ENCODE results near the gene GAL3ST1. TPM values are rescaled to one million over a fixed set of nuclear protein-coding genes. Genes with fewer than 3 reads are reported as not detected.

Gene GAL3ST1
- polyA plus RNA-seq, 1 donor from 2014 or later: 1.6 TPM

DNA sequence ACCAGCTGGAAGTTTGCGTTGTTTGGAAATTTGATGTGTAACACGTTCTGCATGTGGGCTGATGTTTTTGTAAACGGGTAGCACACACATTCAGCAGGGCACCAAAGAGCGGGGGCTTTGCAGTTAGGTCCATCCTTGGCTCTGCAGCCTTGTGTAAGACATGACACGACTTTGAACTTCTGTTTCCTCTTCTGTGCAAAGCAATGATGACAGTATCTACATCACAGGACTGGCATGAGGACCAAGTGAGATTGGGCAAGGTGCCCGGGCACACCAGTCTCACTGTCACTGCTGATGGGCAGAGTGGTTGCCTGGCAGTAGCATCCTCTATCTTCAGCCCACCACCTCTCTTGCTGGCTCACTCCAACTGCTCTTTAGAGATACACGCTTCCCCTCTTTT lies 35.8 kb upstream of the GAL3ST1 start:
- Histone ChIP-seq H3K4me3 (ENCODE audit: low read length) (no peak overlapping the region), H3K27ac (ENCODE audit: low read length) (no peak overlapping the region), H2AFZ (ENCODE audit: low read depth, low read length) (no peak overlapping the region), H3K9me2 (ENCODE audit: insufficient read depth, low read length) (no peaks in the 10 kb centered on the region), H3F3A (ENCODE audit: insufficient read depth, low read length, poor library complexity, severe bottlenecking) (no peaks in the 10 kb centered on the region), H3K36me3 (ENCODE audit: insufficient read depth, low read length) (no peaks in the 10 kb centered on the region), H3K79me2 (replicated peaks; ENCODE audit: insufficient read depth, low read length) (peaks cover 11% of the 10 kb centered on the region), H4K20me1 (ENCODE audit: insufficient read depth) (no peaks in the 10 kb centered on the region), H3K9ac (ENCODE audit: low read length) (no peak overlapping the region), H3K9me3 (ENCODE audit: low read length) (no peaks in the 10 kb centered on the region), H3K4me2 (ENCODE audit: low read length) (no peak overlapping the region), H3K27me3 (ENCODE audit: insufficient read depth, low read depth, low read length) (no peaks in the 10 kb centered on the region)
- no peak for TF ChIP-seq RAD21 (conservative IDR thresholded peaks at IDR 0.05)
- TF ChIP-seq SMC3 (conservative IDR thresholded peaks at IDR 0.05; ENCODE audit: poor library complexity): no peak
- TF ChIP-seq REST (IDR thresholded peaks at IDR 0.05; ENCODE audit: borderline replicate concordance): no peak
- no peak for TF ChIP-seq POLR2AphosphoS5 (IDR thresholded peaks at IDR 0.05)
- TF ChIP-seq TAF1 (IDR thresholded peaks at IDR 0.05; ENCODE audit: low read depth): no peak

GRCh38 chr22:30609260-30610185 lies 35.1 kb upstream of the GAL3ST1 start:
- H3K9ac ChIP-seq (ENCODE audit: low read length): no peak overlapping the region
- H3K27ac ChIP-seq (ENCODE audit: low read length): no peak overlapping the region
- H3K4me3 ChIP-seq (ENCODE audit: low read length): peak overlapping the region; percentile 72
- H4K20me1 ChIP-seq (ENCODE audit: insufficient read depth): no peaks in the 10 kb centered on the region
- H3K36me3 ChIP-seq (ENCODE audit: insufficient read depth, low read length): no peaks in the 10 kb centered on the region
- H3K4me2 ChIP-seq (ENCODE audit: low read length): no peak overlapping the region
- H3K27me3 ChIP-seq (ENCODE audit: insufficient read depth, low read depth, low read length): no peaks in the 10 kb centered on the region
- peaks cover 11% of the 10 kb centered on the region for H3K79me2 ChIP-seq (replicated peaks; ENCODE audit: insufficient read depth, low read length)
- no peaks in the 10 kb centered on the region for H3K9me3 ChIP-seq (ENCODE audit: low read length)
- no peaks in the 10 kb centered on the region for H3F3A ChIP-seq (ENCODE audit: insufficient read depth, low read length, poor library complexity, severe bottlenecking)
- H2AFZ ChIP-seq (ENCODE audit: low read depth, low read length): no peak overlapping the region
- TF ChIP-seq SMC3 (conservative IDR thresholded peaks at IDR 0.05; ENCODE audit: poor library complexity) (no peak), REST (IDR thresholded peaks at IDR 0.05; ENCODE audit: borderline replicate concordance) (no peak), EP300 (conservative IDR thresholded peaks at IDR 0.05; ENCODE audit: poor library complexity, severe bottlenecking) (no peak), EZH2 (IDR thresholded peaks at IDR 0.05; ENCODE audit: borderline replicate concordance, insufficient read depth, low read length, poor library complexity, severe bottlenecking) (no peak), TAF1 (IDR thresholded peaks at IDR 0.05; ENCODE audit: low read depth) (no peak), POLR2AphosphoS5 (IDR thresholded peaks at IDR 0.05) (no peak), MXI1 (conservative IDR thresholded peaks at IDR 0.05; ENCODE audit: poor library complexity, severe bottlenecking) (no peak), RAD21 (conservative IDR thresholded peaks at IDR 0.05) (no peak)
- TF ChIP-seq, protein P1, sequence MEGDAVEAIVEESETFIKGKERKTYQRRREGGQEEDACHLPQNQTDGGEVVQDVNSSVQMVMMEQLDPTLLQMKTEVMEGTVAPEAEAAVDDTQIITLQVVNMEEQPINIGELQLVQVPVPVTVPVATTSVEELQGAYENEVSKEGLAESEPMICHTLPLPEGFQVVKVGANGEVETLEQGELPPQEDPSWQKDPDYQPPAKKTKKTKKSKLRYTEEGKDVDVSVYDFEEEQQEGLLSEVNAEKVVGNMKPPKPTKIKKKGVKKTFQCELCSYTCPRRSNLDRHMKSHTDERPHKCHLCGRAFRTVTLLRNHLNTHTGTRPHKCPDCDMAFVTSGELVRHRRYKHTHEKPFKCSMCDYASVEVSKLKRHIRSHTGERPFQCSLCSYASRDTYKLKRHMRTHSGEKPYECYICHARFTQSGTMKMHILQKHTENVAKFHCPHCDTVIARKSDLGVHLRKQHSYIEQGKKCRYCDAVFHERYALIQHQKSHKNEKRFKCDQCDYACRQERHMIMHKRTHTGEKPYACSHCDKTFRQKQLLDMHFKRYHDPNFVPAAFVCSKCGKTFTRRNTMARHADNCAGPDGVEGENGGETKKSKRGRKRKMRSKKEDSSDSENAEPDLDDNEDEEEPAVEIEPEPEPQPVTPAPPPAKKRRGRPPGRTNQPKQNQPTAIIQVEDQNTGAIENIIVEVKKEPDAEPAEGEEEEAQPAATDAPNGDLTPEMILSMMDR (IDR thresholded peaks at IDR 0.05; ENCODE audit: poor library complexity, severe bottlenecking): no peak
- H3K9me2 ChIP-seq (ENCODE audit: insufficient read depth, low read length): no peaks in the 10 kb centered on the region

Measured in neural cell (in vitro differentiated cells).